Sigmoid colon (tissue), 3 donors: ENCODE data around the gene PRKAR2B.

Source experiments
- CTCF ChIP-seq, 4 experiments: fragments of 450-650 bp in 3 of 4; fragments of 200-600 bp in 1 of 4; IDR thresholded peaks; one replicate each; pipeline ENCODE4 v1.5.1; 2016 to 2019; ENCODE audit warnings: antibody characterized with exemption in 4 of 4, mild to moderate bottlenecking in 3 of 4, moderate library complexity in 2 of 4
- POLR2A ChIP-seq, 2 donors: fragments of 450-650 bp; IDR thresholded peaks; one replicate each; pipeline ENCODE4 v1.6.1; 2016; ENCODE audit warnings: antibody characterized with exemption in 2 of 2, mild to moderate bottlenecking in 2 of 2, moderate library complexity in 2 of 2

DNA sequence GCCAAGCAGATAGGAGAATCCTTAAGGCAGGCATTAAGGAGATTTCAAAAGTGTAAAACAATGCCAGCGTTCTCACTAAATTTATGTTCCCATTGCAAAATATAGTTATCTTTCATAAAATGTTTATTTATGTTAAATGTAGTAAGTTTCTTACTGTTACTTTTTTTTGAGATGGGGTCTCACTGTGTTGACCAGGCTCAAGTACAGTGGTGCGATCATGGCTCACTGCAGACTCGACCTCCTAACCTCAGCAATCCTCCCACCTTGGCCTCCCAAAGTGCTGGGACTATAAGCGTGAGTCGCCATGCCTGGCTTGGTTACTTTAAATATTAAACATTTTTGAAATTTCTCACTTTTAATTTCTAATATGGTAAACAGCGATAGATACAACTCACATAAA lies 31.8 kb upstream of the PRKAR2B start:
- TF ChIP-seq POLR2A (IDR thresholded peaks at IDR 0.05): no peak
- TF ChIP-seq CTCF (IDR thresholded peaks at IDR 0.05): no peak
